DOHH2 (cell line): Measurements from ENCODE around the gene STARD10.

Source experiments
- EZH2phosphoT487 ChIP-seq: fragments of 200-600 bp; sonication (generic); IDR thresholded peaks from 2 replicates; pipeline ENCODE4 v1.6.1; 2017; ENCODE audit warnings: borderline replicate concordance, mild to moderate bottlenecking, antibody characterized with exemption, low read length, moderate library complexity, mixed read lengths
- TF ChIP-seq, protein P1 (sequence below): fragments of 200-600 bp; sonication (generic); IDR thresholded peaks from one replicate; pipeline ENCODE4 v1.5.1; 2014; ENCODE audit warnings: antibody characterized with exemption, mild to moderate bottlenecking, low read depth, low read length; ENCODE audit not compliant: poor library complexity, severe bottlenecking

DNA sequence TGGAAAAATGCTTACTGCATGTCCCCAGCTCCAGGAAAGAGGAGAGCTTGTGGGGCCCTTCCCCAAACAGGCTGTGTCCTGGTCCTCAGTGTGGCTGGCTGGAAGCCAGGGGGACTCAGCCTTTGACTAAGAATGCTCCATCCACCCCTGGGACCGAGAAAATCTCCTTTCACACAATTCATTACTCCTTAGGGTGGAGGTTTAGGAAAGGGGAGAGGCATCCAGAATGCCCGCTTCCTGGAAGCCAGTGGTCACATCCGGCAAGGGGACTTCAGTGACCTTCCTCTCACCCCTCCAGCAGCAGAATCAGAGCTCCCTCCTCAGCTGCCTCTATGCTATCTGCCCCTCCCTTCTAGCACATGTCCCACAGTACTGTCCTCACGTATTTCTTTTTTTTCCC, 42.3 kb upstream of the STARD10 start:
- TF ChIP-seq, protein P1, sequence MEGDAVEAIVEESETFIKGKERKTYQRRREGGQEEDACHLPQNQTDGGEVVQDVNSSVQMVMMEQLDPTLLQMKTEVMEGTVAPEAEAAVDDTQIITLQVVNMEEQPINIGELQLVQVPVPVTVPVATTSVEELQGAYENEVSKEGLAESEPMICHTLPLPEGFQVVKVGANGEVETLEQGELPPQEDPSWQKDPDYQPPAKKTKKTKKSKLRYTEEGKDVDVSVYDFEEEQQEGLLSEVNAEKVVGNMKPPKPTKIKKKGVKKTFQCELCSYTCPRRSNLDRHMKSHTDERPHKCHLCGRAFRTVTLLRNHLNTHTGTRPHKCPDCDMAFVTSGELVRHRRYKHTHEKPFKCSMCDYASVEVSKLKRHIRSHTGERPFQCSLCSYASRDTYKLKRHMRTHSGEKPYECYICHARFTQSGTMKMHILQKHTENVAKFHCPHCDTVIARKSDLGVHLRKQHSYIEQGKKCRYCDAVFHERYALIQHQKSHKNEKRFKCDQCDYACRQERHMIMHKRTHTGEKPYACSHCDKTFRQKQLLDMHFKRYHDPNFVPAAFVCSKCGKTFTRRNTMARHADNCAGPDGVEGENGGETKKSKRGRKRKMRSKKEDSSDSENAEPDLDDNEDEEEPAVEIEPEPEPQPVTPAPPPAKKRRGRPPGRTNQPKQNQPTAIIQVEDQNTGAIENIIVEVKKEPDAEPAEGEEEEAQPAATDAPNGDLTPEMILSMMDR, result no peak
- no peak for TF ChIP-seq EZH2phosphoT487
